Measurements from ENCODE around the gene HELB. TPM values are rescaled to one million over a fixed set of nuclear protein-coding genes. Genes with fewer than 3 reads are reported as not detected.

Gene HELB
- total RNA-seq, 1 experiment from 2014 or later, result 2.1 TPM

DNA sequence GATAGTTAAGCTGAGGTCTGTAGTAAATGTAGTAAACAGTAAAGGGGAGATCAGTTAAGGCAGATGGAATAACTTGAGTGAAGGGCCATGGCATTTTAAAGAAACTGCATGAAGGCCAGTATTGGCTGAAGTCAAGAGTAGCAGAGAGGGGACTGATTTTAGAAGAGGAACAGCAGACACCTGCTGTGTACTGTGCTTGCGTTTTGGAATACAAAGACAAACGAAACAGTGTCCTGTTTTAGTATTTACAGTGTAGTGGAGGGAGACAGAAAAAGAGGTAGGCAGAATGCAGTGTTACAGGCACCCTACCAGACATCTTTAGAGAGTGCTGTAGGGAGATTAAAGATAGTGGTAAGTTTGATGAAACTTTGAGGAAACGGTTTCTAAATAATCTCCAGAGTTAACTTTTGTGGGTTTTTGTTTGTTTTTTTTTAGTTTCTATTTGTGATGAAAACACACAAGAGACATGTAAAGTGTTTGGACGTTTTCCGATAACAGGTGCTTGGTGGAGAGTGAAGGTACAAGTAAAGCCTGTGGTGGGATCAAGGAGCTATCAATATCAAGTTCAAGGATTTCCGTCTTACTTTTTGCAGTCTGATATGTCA lies 2.1 kb downstream of the HELB start:
- Histone ChIP-seq H3K79me2 (ENCODE audit: low read length) (peaks cover 15% of the 10 kb centered on the region), H3K27me3 (ENCODE audit: low read length) (no peaks in the 10 kb centered on the region), H3K36me3 (ENCODE audit: low read depth, low read length) (no peaks in the 10 kb centered on the region; the same call in 1 of the 2 replicates), H3K4me3 (ENCODE audit: low read length) (peak overlapping the region; percentile 98; the same call in 1 of the 2 replicates), H3K27ac (ENCODE audit: low read length) (no peak overlapping the region), H4K20me1 (ENCODE audit: low read length) (no peaks in the 10 kb centered on the region), H3K9me3 (ENCODE audit: low read length) (no peaks in the 10 kb centered on the region), H3K9ac (ENCODE audit: low read length) (no peak overlapping the region), H3K9me2 (replicated peaks; ENCODE audit: low read length) (no peaks in the 10 kb centered on the region), H3F3A (ENCODE audit: low read length, unreplicated experiment) (no peaks in the 10 kb centered on the region), H3K4me2 (ENCODE audit: low read length) (peak overlapping the region; percentile 95), H3K4me1 (ENCODE audit: insufficient read depth, low read length) (peaks cover 17% of the 10 kb centered on the region), H2AFZ (ENCODE audit: low read length) (no peak overlapping the region)
- intact Hi-C loops (cut with micrococcal nuclease), result loop anchor here (10.0 kb wide), 1 partner anchor 160 kb away; no protein-coding TSS in a partner anchor
- POLR2A ChIA-PET (ENCODE audit: unreplicated experiment), result no interaction called here
- no TSS peak for BruUV-seq (replicated peaks)
- ATAC-seq, result no peak
- DNase-seq, result no peak
- CTCF ChIA-PET, result no interaction called here
- TF ChIP-seq EZH2phosphoT487 (IDR thresholded peaks at IDR 0.05; ENCODE audit: borderline replicate concordance, low read length) (no peak), EZH2 (IDR thresholded peaks at IDR 0.05; ENCODE audit: low read length, unreplicated experiment) (no peak)
- TF ChIP-seq, protein P1, sequence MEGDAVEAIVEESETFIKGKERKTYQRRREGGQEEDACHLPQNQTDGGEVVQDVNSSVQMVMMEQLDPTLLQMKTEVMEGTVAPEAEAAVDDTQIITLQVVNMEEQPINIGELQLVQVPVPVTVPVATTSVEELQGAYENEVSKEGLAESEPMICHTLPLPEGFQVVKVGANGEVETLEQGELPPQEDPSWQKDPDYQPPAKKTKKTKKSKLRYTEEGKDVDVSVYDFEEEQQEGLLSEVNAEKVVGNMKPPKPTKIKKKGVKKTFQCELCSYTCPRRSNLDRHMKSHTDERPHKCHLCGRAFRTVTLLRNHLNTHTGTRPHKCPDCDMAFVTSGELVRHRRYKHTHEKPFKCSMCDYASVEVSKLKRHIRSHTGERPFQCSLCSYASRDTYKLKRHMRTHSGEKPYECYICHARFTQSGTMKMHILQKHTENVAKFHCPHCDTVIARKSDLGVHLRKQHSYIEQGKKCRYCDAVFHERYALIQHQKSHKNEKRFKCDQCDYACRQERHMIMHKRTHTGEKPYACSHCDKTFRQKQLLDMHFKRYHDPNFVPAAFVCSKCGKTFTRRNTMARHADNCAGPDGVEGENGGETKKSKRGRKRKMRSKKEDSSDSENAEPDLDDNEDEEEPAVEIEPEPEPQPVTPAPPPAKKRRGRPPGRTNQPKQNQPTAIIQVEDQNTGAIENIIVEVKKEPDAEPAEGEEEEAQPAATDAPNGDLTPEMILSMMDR (conservative IDR thresholded peaks at IDR 0.05; ENCODE audit: low read depth, low read length), result no peak

DNA sequence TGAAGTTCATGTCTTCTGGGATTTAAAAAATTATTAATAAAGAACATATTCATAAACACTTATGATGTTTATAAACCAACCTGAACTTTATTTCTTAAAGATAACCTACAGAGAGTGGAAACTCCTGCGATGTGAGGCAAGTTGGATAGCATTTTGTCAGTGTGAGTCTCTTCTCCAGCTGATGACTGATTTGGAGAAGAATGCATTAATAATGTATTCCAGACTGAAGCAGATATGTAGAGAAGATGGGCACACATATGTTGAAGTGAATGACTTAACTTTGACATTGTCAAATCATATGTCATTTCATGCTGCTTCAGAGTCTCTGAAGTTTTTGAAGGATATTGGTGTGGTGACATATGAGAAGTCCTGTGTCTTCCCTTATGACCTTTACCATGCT lies 7.3 kb downstream of the HELB start:
- H3K27ac ChIP-seq (ENCODE audit: low read length), result no peak overlapping the region
- CTCF ChIA-PET, result no interaction called here
- POLR2A ChIA-PET (ENCODE audit: unreplicated experiment), result no interaction called here
- BruUV-seq (replicated peaks), result no TSS peak
- no peaks in the 10 kb centered on the region for H3K9me2 ChIP-seq (replicated peaks; ENCODE audit: low read length)
- H3K9ac ChIP-seq (ENCODE audit: low read length), result no peak overlapping the region
- DNase-seq, result no peak
- H3F3A ChIP-seq (ENCODE audit: low read length, unreplicated experiment), result no peaks in the 10 kb centered on the region
- H3K4me2 ChIP-seq (ENCODE audit: low read length), result no peak overlapping the region
- no peak overlapping the region for H2AFZ ChIP-seq (ENCODE audit: low read length)
- H3K4me3 ChIP-seq (ENCODE audit: low read length), result no peak overlapping the region
- peaks cover 11% of the 10 kb centered on the region; the same call in 1 of the 2 replicates for H3K36me3 ChIP-seq (ENCODE audit: low read depth, low read length)
- no peaks in the 10 kb centered on the region for H3K9me3 ChIP-seq (ENCODE audit: low read length)
- no peak for ATAC-seq
- TF ChIP-seq, protein P1 (conservative IDR thresholded peaks at IDR 0.05; ENCODE audit: low read depth, low read length), result no peak
- TF ChIP-seq EZH2phosphoT487 (IDR thresholded peaks at IDR 0.05; ENCODE audit: borderline replicate concordance, low read length) (no peak), EZH2 (IDR thresholded peaks at IDR 0.05; ENCODE audit: low read length, unreplicated experiment) (no peak)
- H4K20me1 ChIP-seq (ENCODE audit: low read length), result no peaks in the 10 kb centered on the region
- H3K27me3 ChIP-seq (ENCODE audit: low read length), result no peaks in the 10 kb centered on the region
- intact Hi-C loops (cut with micrococcal nuclease), result loop anchor here (10.0 kb wide), 1 partner anchor 165 kb away; no protein-coding TSS in a partner anchor
- 0 out of 2 replicates have a peak, but pooled peaks cover 2% of the 10 kb centered on the region for H3K4me1 ChIP-seq (ENCODE audit: insufficient read depth, low read length)
- H3K79me2 ChIP-seq (ENCODE audit: low read length), result 0 out of 2 replicates have a peak, but pooled peaks cover under 1% of the 10 kb centered on the region

DNA sequence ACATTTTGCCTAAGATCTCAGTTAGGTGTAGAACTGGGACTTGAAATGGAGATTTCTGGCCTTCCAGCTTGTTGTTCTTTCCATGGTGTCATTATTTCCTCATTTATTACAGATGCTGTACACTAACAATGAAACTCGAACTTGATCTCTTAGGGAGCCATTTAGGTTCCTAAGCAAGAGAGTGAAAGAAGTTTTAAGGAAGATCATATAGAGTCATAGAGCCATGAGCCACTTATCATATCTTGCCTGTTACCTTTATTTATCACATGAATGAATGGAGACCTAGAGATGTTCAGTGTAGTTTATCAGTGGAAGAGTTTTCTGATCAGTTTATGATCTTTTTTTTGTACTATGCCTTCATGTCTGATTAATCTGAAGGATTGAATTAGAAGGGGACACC lies 9.9 kb downstream of the HELB start:
- Histone ChIP-seq H3K79me2 (ENCODE audit: low read length) (no peaks in the 10 kb centered on the region), H3K4me2 (ENCODE audit: low read length) (no peak overlapping the region), H3K9me2 (replicated peaks; ENCODE audit: low read length) (no peaks in the 10 kb centered on the region), H3K4me3 (ENCODE audit: low read length) (no peak overlapping the region), H3K4me1 (ENCODE audit: insufficient read depth, low read length) (no peaks in the 10 kb centered on the region), H3K9ac (ENCODE audit: low read length) (no peak overlapping the region), H3K27ac (ENCODE audit: low read length) (no peak overlapping the region), H2AFZ (ENCODE audit: low read length) (no peak overlapping the region), H4K20me1 (ENCODE audit: low read length) (no peaks in the 10 kb centered on the region), H3K27me3 (ENCODE audit: low read length) (no peaks in the 10 kb centered on the region), H3K36me3 (ENCODE audit: low read depth, low read length) (peaks cover 11% of the 10 kb centered on the region; the same call in 1 of the 2 replicates), H3K9me3 (ENCODE audit: low read length) (no peaks in the 10 kb centered on the region), H3F3A (ENCODE audit: low read length, unreplicated experiment) (no peaks in the 10 kb centered on the region)
- POLR2A ChIA-PET (ENCODE audit: unreplicated experiment), result no interaction called here
- ATAC-seq (no peak), DNase-seq (no peak)
- TF ChIP-seq EZH2 (IDR thresholded peaks at IDR 0.05; ENCODE audit: low read length, unreplicated experiment) (no peak), EZH2phosphoT487 (IDR thresholded peaks at IDR 0.05; ENCODE audit: borderline replicate concordance, low read length) (no peak)
- TF ChIP-seq, protein P1 (conservative IDR thresholded peaks at IDR 0.05; ENCODE audit: low read depth, low read length), result no peak
- no TSS peak for BruUV-seq (replicated peaks)
- intact Hi-C loops (cut with micrococcal nuclease), result no loop called here
- CTCF ChIA-PET, result no interaction called here

Measured in PC-3 (cell line).